Trophoblast cell (in vitro differentiated cells and primary cell): ENCODE data around the gene MAB21L3.
A peak's percentile ranks its signal among the peaks of the same experiment; 100 is the strongest.

Source experiments
- DNase-seq, 2 donors: peaks; one replicate each; pipeline ENCODE4 v3.0.0-alpha.2; 2016
- H2AFZ ChIP-seq: 2 replicates; pipeline ENCODE4 v1.6.1; 2013; ENCODE audit warnings: low read length, moderate library complexity, mild to moderate bottlenecking; ENCODE audit not compliant: insufficient read depth, poor library complexity
- H2AK5ac ChIP-seq: 2 replicates; pipeline ENCODE4 v1.6.1; 2013; ENCODE audit warnings: mild to moderate bottlenecking, low read length
- H2BK120ac ChIP-seq: 2 replicates; pipeline ENCODE4 v1.6.1; 2013; ENCODE audit warnings: low read length, mild to moderate bottlenecking, moderate library complexity; ENCODE audit not compliant: insufficient read depth, poor library complexity
- H2BK12ac ChIP-seq: 2 replicates; pipeline ENCODE4 v1.6.1; 2013; ENCODE audit warnings: mild to moderate bottlenecking, low read length, moderate library complexity
- H2BK5ac ChIP-seq: 2 replicates; pipeline ENCODE4 v1.6.1; 2013; ENCODE audit warnings: low read length, low read depth, moderate library complexity, mild to moderate bottlenecking; ENCODE audit not compliant: poor library complexity
- H3K14ac ChIP-seq: 2 replicates; pipeline ENCODE4 v1.6.1; 2013; ENCODE audit warnings: mild to moderate bottlenecking, low read length
- H3K18ac ChIP-seq: 2 replicates; pipeline ENCODE4 v1.6.1; 2013; ENCODE audit warnings: mild to moderate bottlenecking, low read length
- H3K23ac ChIP-seq: 2 replicates; pipeline ENCODE4 v1.6.1; 2013; ENCODE audit warnings: low read length
- H3K27ac ChIP-seq: 2 replicates; pipeline ENCODE4 v1.5.1; 2013; ENCODE audit warnings: low read depth, mild to moderate bottlenecking, inconsistent platforms, low read length, moderate library complexity
- H3K27me3 ChIP-seq: 2 replicates; pipeline ENCODE4 v1.6.1; 2013; ENCODE audit warnings: inconsistent platforms, mild to moderate bottlenecking, low read length, moderate library complexity; ENCODE audit not compliant: insufficient read depth
- H3K36me3 ChIP-seq, 2 experiments: 1 replicate in 1 of 2; 2 replicates in 1 of 2; pipeline ENCODE4 v1.6.1; 2013; ENCODE audit warnings: low read length in 2 of 2, mild to moderate bottlenecking in 2 of 2, moderate library complexity in 1 of 2; ENCODE audit not compliant: insufficient read depth in 2 of 2, control insufficient read depth in 1 of 2
- H3K4ac ChIP-seq: 2 replicates; pipeline ENCODE4 v1.6.1; 2013; ENCODE audit warnings: low read depth, mild to moderate bottlenecking, low read length, moderate library complexity
- H3K4me1 ChIP-seq, 2 experiments: 1 replicate in 1 of 2; 2 replicates in 1 of 2; pipeline ENCODE4 v1.6.1; 2013; ENCODE audit warnings: low read length in 2 of 2, mild to moderate bottlenecking in 2 of 2, moderate library complexity in 1 of 2; ENCODE audit not compliant: insufficient read depth in 2 of 2, control insufficient read depth in 1 of 2
- H3K4me2 ChIP-seq: 2 replicates; pipeline ENCODE4 v1.6.1; 2013; ENCODE audit warnings: inconsistent platforms, mild to moderate bottlenecking, low read length, moderate library complexity
- H3K4me3 ChIP-seq: 2 replicates; pipeline ENCODE4 v1.5.1; 2013; ENCODE audit warnings: mild to moderate bottlenecking, low read depth, low read length, inconsistent platforms
- H3K79me1 ChIP-seq: one replicate; pipeline ENCODE4 v1.6.1; 2013; ENCODE audit warnings: low read length
- H3K79me2 ChIP-seq: 2 replicates; pipeline ENCODE4 v1.6.1; 2013; ENCODE audit warnings: low read length, mild to moderate bottlenecking; ENCODE audit not compliant: control insufficient read depth, insufficient read depth, poor library complexity
- H3K9ac ChIP-seq: 2 replicates; pipeline ENCODE4 v1.6.1; 2013; ENCODE audit warnings: mild to moderate bottlenecking, low read length
- H3K9me3 ChIP-seq: 2 replicates; pipeline ENCODE4 v1.6.1; 2013; ENCODE audit warnings: low read depth, mild to moderate bottlenecking, control low read depth, inconsistent platforms, low read length; ENCODE audit not compliant: insufficient read depth
- H4K12ac ChIP-seq: 2 replicates; pipeline ENCODE4 v1.6.1; 2013; ENCODE audit warnings: low read depth, mild to moderate bottlenecking, low read length, moderate library complexity
- H4K8ac ChIP-seq: 2 replicates; pipeline ENCODE4 v1.6.1; 2013; ENCODE audit warnings: low read depth, mild to moderate bottlenecking, low read length, moderate library complexity
- H4K91ac ChIP-seq: one replicate; pipeline ENCODE4 v1.6.1; 2013; ENCODE audit warnings: low read depth, mild to moderate bottlenecking, low read length, moderate library complexity
- WGBS: extraction: QIAGEN DNeasy Blood & Tissue Kit; methylation state at CpG from one replicate; pipeline ENCODE4 v1.1.7; 2013; ENCODE audit warnings: missing lambda C conversion rate; ENCODE audit not compliant: insufficient read length, insufficient coverage; ENCODE audit errors: extremely low coverage; 5-methylcytosine and 5-hydroxymethylcytosine counted together

MAB21L3 gene

DNA sequence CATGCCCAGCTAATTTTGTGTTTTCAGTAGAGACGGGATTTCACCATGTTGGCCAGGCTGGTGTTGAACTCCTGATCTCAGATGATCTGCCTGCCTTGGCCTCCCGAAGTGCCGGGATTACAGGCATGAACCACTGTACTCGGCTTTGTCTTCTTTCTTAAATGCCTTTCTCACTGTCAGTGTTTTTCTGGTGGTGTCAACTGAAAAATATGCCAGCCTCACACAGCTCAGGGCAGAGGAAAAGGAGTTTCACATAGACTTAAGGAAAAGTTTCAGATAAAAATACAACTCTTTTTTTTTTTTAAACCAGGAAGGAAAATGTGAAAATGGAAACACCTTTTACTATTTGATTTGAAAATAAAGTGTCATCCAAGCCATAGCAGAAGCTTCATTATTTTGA is 4.6 kb upstream of the MAB21L3 start:
- Histone ChIP-seq H3K79me2 (no peaks in the 10 kb centered on the region), H3K23ac (no peak overlapping the region), H3K4me1 (peaks cover 2 to 9% of the 10 kb centered on the region in 2 experiments), H2BK120ac (no peak overlapping the region), H4K12ac (no peak overlapping the region), H3K9me3 (peaks cover under 1% of the 10 kb centered on the region), H4K91ac (no peak overlapping the region), H3K27me3 (no peaks in the 10 kb centered on the region), H3K18ac (no peak overlapping the region), H2AFZ (no peak overlapping the region), H2BK12ac (no peak overlapping the region), H3K4me3 (no peak overlapping the region), H3K4me2 (no peak overlapping the region), H3K14ac (no peak overlapping the region), H3K27ac (no peak overlapping the region), H4K8ac (no peak overlapping the region), H3K4ac (no peak overlapping the region), H3K9ac (no peak overlapping the region), H2AK5ac (no peak overlapping the region), H2BK5ac (no peak overlapping the region), H3K79me1 (no peaks in the 10 kb centered on the region), H3K36me3 (no peaks in the 10 kb centered on the region)
- no CpG with 5 or more reads among the region's 4 CpGs for WGBS
- DNase-seq: peak in 1 of 2 donors; percentile 60

DNA sequence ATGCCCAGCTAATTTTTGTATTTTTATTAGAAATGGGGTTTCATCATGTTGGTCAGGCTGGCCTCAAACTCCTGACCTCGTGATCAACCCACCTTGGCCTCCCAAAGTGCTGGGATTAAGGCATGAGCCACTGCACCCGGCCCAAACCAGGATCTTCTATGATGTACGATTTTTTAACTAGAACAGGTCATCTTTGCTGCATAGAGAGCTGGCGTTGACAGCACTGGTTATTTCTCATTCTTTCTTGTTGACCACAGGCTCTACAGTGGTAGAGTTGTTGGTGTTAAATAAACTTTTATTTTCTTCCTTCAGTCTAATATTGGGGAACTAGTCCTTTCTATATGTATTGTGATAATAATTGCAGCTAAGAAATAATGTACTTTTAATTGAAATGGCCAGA is 3.8 kb upstream of the MAB21L3 start:
- H2AK5ac ChIP-seq: no peak overlapping the region
- H3K9ac ChIP-seq: no peak overlapping the region
- H4K8ac ChIP-seq: no peak overlapping the region
- H3K4me2 ChIP-seq: no peak overlapping the region
- no peak overlapping the region for H4K91ac ChIP-seq
- H3K18ac ChIP-seq: no peak overlapping the region
- H3K4me3 ChIP-seq: no peak overlapping the region
- peaks cover 2% of the 10 kb centered on the region for H3K9me3 ChIP-seq
- H2BK120ac ChIP-seq: no peak overlapping the region
- H2AFZ ChIP-seq: no peak overlapping the region
- H3K23ac ChIP-seq: no peak overlapping the region
- no peak overlapping the region for H3K14ac ChIP-seq
- no CpG with 5 or more reads among the region's 4 CpGs for WGBS
- no peak overlapping the region for H4K12ac ChIP-seq
- H3K36me3 ChIP-seq: no peaks in the 10 kb centered on the region
- H3K79me2 ChIP-seq: no peaks in the 10 kb centered on the region
- no peak overlapping the region for H3K4ac ChIP-seq
- no peak overlapping the region for H2BK12ac ChIP-seq
- H3K4me1 ChIP-seq: peaks cover 5 to 13% of the 10 kb centered on the region in 2 experiments
- H3K79me1 ChIP-seq: no peaks in the 10 kb centered on the region
- H2BK5ac ChIP-seq: no peak overlapping the region
- H3K27ac ChIP-seq: no peak overlapping the region
- no peaks in the 10 kb centered on the region for H3K27me3 ChIP-seq
- no peak for DNase-seq

DNA sequence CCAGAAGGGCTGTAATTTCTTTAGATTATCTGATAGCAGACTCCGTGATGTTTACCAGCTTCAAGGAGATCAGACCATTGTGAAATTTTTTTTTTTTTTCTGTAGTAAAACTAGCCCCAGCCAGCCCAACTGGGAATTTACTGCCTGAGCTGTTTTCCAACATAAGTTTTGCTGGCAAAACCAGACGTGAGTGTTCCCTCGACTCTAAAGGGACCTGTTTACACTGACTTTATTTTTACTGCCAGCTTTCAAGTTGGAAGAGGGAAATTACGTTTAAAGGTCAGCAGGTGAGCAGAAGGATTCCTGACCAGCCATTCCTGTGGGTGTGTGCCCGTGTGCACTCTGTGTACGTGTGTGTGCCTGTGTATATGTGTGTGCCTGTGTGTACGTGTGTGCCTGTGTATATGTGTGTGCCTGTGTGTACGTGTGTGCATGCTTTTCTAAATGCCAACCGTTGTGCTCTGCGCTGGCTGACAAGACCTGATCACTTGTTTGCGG is 374 bp downstream of the MAB21L3 start:
- no peak overlapping the region for H2BK5ac ChIP-seq
- no peak overlapping the region for H2AFZ ChIP-seq
- no peak overlapping the region for H4K12ac ChIP-seq
- H3K14ac ChIP-seq: no peak overlapping the region
- peak overlapping the region; percentile 41 for H4K8ac ChIP-seq
- H3K79me2 ChIP-seq: no peaks in the 10 kb centered on the region
- no CpG with 5 or more reads among the region's 11 CpGs for WGBS
- H3K23ac ChIP-seq: peak overlapping the region; percentile 83
- H3K4ac ChIP-seq: no peak overlapping the region
- peak in 1 of 2 donors; percentile 12 for DNase-seq
- H3K36me3 ChIP-seq: no peaks in the 10 kb centered on the region
- peak overlapping the region; percentile 31 for H3K4me2 ChIP-seq
- no peak overlapping the region for H4K91ac ChIP-seq
- no peak overlapping the region for H3K18ac ChIP-seq
- H2BK120ac ChIP-seq: no peak overlapping the region
- no peak overlapping the region for H2BK12ac ChIP-seq
- no peak overlapping the region for H2AK5ac ChIP-seq
- H3K4me1 ChIP-seq: peaks cover 5 to 13% of the 10 kb centered on the region in 2 experiments
- H3K79me1 ChIP-seq: no peaks in the 10 kb centered on the region
- peaks cover 2% of the 10 kb centered on the region for H3K9me3 ChIP-seq
- no peaks in the 10 kb centered on the region for H3K27me3 ChIP-seq
- no peak overlapping the region for H3K4me3 ChIP-seq
- H3K27ac ChIP-seq: peak overlapping the region; percentile 68
- H3K9ac ChIP-seq: no peak overlapping the region

DNA sequence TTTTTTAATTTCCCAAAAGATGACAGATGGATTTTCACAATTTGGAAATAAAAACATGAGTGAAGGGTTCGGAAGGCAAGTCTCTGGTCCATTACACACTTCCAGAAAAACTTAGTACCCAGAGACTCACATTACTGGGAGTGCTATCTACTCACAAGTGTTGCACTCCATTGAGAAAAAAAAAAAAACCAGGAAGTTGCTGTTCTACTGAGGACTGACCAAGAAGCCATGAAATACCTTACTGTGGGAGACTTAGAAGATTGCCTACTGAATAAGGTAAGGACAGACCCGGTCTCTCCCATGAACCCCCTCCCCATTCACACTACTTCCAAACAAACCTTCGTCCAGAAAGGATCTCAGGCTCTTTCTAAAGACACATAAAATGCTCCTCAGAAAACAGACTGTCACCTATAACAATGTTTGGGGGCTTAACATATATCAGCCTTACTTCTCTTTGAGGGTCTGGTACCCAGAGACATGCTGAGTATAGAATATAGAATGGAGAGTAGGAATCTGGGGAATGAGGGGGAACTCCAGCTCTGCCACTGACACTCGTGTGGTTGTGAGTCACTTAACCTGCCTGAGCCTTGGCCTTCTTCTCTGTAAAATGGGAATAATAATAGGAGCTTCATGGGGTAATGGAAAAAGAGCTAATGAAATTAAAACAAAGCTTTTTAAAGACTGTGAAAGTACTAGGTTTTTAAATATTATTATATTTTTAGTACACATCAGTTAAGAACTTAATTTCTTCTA is 1.4 kb downstream of the MAB21L3 start:
- H3K18ac ChIP-seq: no peak overlapping the region
- H3K79me2 ChIP-seq: no peaks in the 10 kb centered on the region
- no peak overlapping the region for H4K12ac ChIP-seq
- no peak overlapping the region for H2BK5ac ChIP-seq
- H3K9me3 ChIP-seq: peaks cover 2% of the 10 kb centered on the region
- H4K91ac ChIP-seq: no peak overlapping the region
- no peak overlapping the region for H3K14ac ChIP-seq
- no peak overlapping the region for H3K23ac ChIP-seq
- no peak overlapping the region for H3K27ac ChIP-seq
- no peak overlapping the region for H3K9ac ChIP-seq
- H3K36me3 ChIP-seq: no peaks in the 10 kb centered on the region
- no peak overlapping the region for H3K4me2 ChIP-seq
- no peak overlapping the region for H2AK5ac ChIP-seq
- no peaks in the 10 kb centered on the region for H3K27me3 ChIP-seq
- H3K4ac ChIP-seq: no peak overlapping the region
- WGBS: no CpG with 5 or more reads among the region's 4 CpGs
- H2BK120ac ChIP-seq: no peak overlapping the region
- H3K4me3 ChIP-seq: no peak overlapping the region
- peak overlapping the region; percentile 48 for H2BK12ac ChIP-seq
- peaks cover 5 to 13% of the 10 kb centered on the region in 2 experiments for H3K4me1 ChIP-seq
- no peaks in the 10 kb centered on the region for H3K79me1 ChIP-seq
- H4K8ac ChIP-seq: no peak overlapping the region
- no peak for DNase-seq
- H2AFZ ChIP-seq: no peak overlapping the region
